ENCODE data around the gene THAP7.

THAP7 gene

GRCh38 chr22:20960609-20961008 lies 41.3 kb downstream of the THAP7 start:
- Histone ChIP-seq H3K4me1 (ENCODE audit: low read length) (peaks cover 7% of the 10 kb centered on the region), H2AFZ (ENCODE audit: low read depth, low read length) (no peak overlapping the region), H3K4me2 (ENCODE audit: low read length) (no peak overlapping the region), H3K27me3 (ENCODE audit: low read depth, low read length) (peaks cover 16% of the 10 kb centered on the region), H4K20me1 (ENCODE audit: insufficient read depth, low read length) (no peaks in the 10 kb centered on the region), H3K27ac (ENCODE audit: low read length) (no peak overlapping the region), H3K9ac (ENCODE audit: low read length) (no peak overlapping the region), H3K36me3 (replicated peaks; ENCODE audit: low read depth, low read length) (no peaks in the 10 kb centered on the region), H3K79me2 (ENCODE audit: low read length) (no peaks in the 10 kb centered on the region), H3K4me3 (ENCODE audit: low read length) (no peak overlapping the region), H3K9me3 (ENCODE audit: insufficient read depth, low read length) (no peaks in the 10 kb centered on the region)
- TF ChIP-seq EZH2phosphoT487 (IDR thresholded peaks at IDR 0.05; ENCODE audit: low read depth) (no peak), CTCF (IDR thresholded peaks at IDR 0.05; ENCODE audit: low read depth, low read length) (no peak)

GRCh38 chr22:20959578-20960461 lies 42.1 kb downstream of the THAP7 start:
- Histone ChIP-seq H3K4me2 (ENCODE audit: low read length) (no peak overlapping the region), H4K20me1 (ENCODE audit: insufficient read depth, low read length) (no peaks in the 10 kb centered on the region), H3K27ac (ENCODE audit: low read length) (no peak overlapping the region), H3K4me3 (ENCODE audit: low read length) (no peak overlapping the region), H3K9ac (ENCODE audit: low read length) (no peak overlapping the region), H3K79me2 (ENCODE audit: low read length) (no peaks in the 10 kb centered on the region), H3K27me3 (ENCODE audit: low read depth, low read length) (peaks cover 10% of the 10 kb centered on the region), H3K9me3 (ENCODE audit: insufficient read depth, low read length) (no peaks in the 10 kb centered on the region), H2AFZ (ENCODE audit: low read depth, low read length) (no peak overlapping the region), H3K4me1 (ENCODE audit: low read length) (peaks cover 4% of the 10 kb centered on the region; the same call in 1 of the 2 replicates), H3K36me3 (replicated peaks; ENCODE audit: low read depth, low read length) (no peaks in the 10 kb centered on the region)
- no peak for TF ChIP-seq CTCF (IDR thresholded peaks at IDR 0.05; ENCODE audit: low read depth, low read length)
- no peak for TF ChIP-seq EZH2phosphoT487 (IDR thresholded peaks at IDR 0.05; ENCODE audit: low read depth)

GRCh38 chr22:20957683-20958431 lies 44.1 kb downstream of the THAP7 start:
- no peak overlapping the region for H3K4me2 ChIP-seq (ENCODE audit: low read length)
- H3K36me3 ChIP-seq (replicated peaks; ENCODE audit: low read depth, low read length): peaks cover 14% of the 10 kb centered on the region
- H3K9ac ChIP-seq (ENCODE audit: low read length): no peak overlapping the region
- H3K4me1 ChIP-seq (ENCODE audit: low read length): peaks cover 4% of the 10 kb centered on the region; the same call in 1 of the 2 replicates
- H3K79me2 ChIP-seq (ENCODE audit: low read length): peaks cover 14% of the 10 kb centered on the region
- peaks cover 14% of the 10 kb centered on the region for H4K20me1 ChIP-seq (ENCODE audit: insufficient read depth, low read length)
- H3K27me3 ChIP-seq (ENCODE audit: low read depth, low read length): no peaks in the 10 kb centered on the region
- no peak overlapping the region for H3K27ac ChIP-seq (ENCODE audit: low read length)
- H3K4me3 ChIP-seq (ENCODE audit: low read length): no peak overlapping the region
- TF ChIP-seq EZH2phosphoT487 (IDR thresholded peaks at IDR 0.05; ENCODE audit: low read depth) (no peak), CTCF (IDR thresholded peaks at IDR 0.05; ENCODE audit: low read depth, low read length) (no peak)
- no peaks in the 10 kb centered on the region for H3K9me3 ChIP-seq (ENCODE audit: insufficient read depth, low read length)
- H2AFZ ChIP-seq (ENCODE audit: low read depth, low read length): no peak overlapping the region

GRCh38 chr22:20957102-20957682 lies 44.7 kb downstream of the THAP7 start:
- Histone ChIP-seq H3K9me3 (ENCODE audit: insufficient read depth, low read length) (no peaks in the 10 kb centered on the region), H3K4me3 (ENCODE audit: low read length) (no peak overlapping the region), H3K4me2 (ENCODE audit: low read length) (no peak overlapping the region), H3K4me1 (ENCODE audit: low read length) (peaks cover 4% of the 10 kb centered on the region; the same call in 1 of the 2 replicates), H3K79me2 (ENCODE audit: low read length) (peaks cover 21% of the 10 kb centered on the region), H3K9ac (ENCODE audit: low read length) (no peak overlapping the region), H2AFZ (ENCODE audit: low read depth, low read length) (no peak overlapping the region), H3K36me3 (replicated peaks; ENCODE audit: low read depth, low read length) (peaks cover 21% of the 10 kb centered on the region), H3K27me3 (ENCODE audit: low read depth, low read length) (no peaks in the 10 kb centered on the region), H3K27ac (ENCODE audit: low read length) (no peak overlapping the region), H4K20me1 (ENCODE audit: insufficient read depth, low read length) (peaks cover 21% of the 10 kb centered on the region)
- TF ChIP-seq CTCF (IDR thresholded peaks at IDR 0.05; ENCODE audit: low read depth, low read length): no peak
- no peak for TF ChIP-seq EZH2phosphoT487 (IDR thresholded peaks at IDR 0.05; ENCODE audit: low read depth)
